GM12874 (cell line): Measurements from ENCODE around the gene ABCF3.

Experiments used
- CTCF ChIP-seq: IDR thresholded peaks from 2 replicates; pipeline ENCODE4 v1.5.1; 2011; ENCODE audit warnings: low read depth, mild to moderate bottlenecking, control low read depth, low read length, moderate library complexity; ENCODE audit not compliant: insufficient read depth

The ABCF3 gene

GRCh38 chr3:184186184-184186901 lies at the start of gene ABCF3:
Gene ABCF3 (plus strand): TSS chr3:184186199. CDS start chr3:184186208, 9 bp downstream.
- no peak for TF ChIP-seq CTCF

- TF ChIP-seq CTCF = no peak
These were observed 45.6 kb upstream of the ABCF3 start for GRCh38 chr3:184140436-184140835.

GRCh38 chr3:184142199-184142598 lies 43.8 kb upstream of the ABCF3 start:
- TF ChIP-seq CTCF = no peak

- no peak for TF ChIP-seq CTCF
These were observed 42.7 kb upstream of the ABCF3 start for GRCh38 chr3:184143327-184143726.

- no peak for TF ChIP-seq CTCF
These were observed 41.5 kb upstream of the ABCF3 start for GRCh38 chr3:184144505-184144904.

GRCh38 chr3:184145111-184145524 lies 40.9 kb upstream of the ABCF3 start:
- peak; percentile 31; the same call in 1 of the 2 replicates for TF ChIP-seq CTCF

GRCh38 chr3:184145751-184146270 lies 40.2 kb upstream of the ABCF3 start:
- no peak for TF ChIP-seq CTCF
